Measurements from ENCODE around the gene CUBN. TPM values are rescaled to one million over a fixed set of nuclear protein-coding genes. Genes with fewer than 3 reads are reported as not detected.

The CUBN gene
- total RNA-seq, 2 donors from 2014 or later, result 2.6 to 3.6 TPM

GRCh38 chr10:17098012-17098411 lies 31.6 kb downstream of the CUBN start:
- WGBS, 2 donors, result 83 to 88% methylated on average over 3 of the region's 3 CpGs
- H3K4me1 ChIP-seq, result no peaks in the 10 kb centered on the region
- TF ChIP-seq POLR2A (IDR thresholded peaks at IDR 0.05) (no peak), CTCF (IDR thresholded peaks at IDR 0.05) (no peak)
- H3K27me3 ChIP-seq, result no peaks in the 10 kb centered on the region
- DNase-seq (no peak), ATAC-seq (no peak)
- intact Hi-C loops (cut with DNase I), result no loop called here
- no peak overlapping the region for H3K4me3 ChIP-seq
- H3K36me3 ChIP-seq (replicated peaks in 1 of 2; ENCODE audit: insufficient read depth in 1 of 2, low read depth in 2 of 2), result no peaks in the 10 kb centered on the region
- no peaks in the 10 kb centered on the region for H3K9me3 ChIP-seq
- no peak overlapping the region for H3K27ac ChIP-seq

GRCh38 chr10:17094844-17095243 lies 34.8 kb downstream of the CUBN start:
- no peaks in the 10 kb centered on the region for H3K27me3 ChIP-seq
- no peaks in the 10 kb centered on the region for H3K4me1 ChIP-seq
- H3K9me3 ChIP-seq, result no peaks in the 10 kb centered on the region
- H3K27ac ChIP-seq, result no peak overlapping the region
- no peak for DNase-seq
- H3K4me3 ChIP-seq, result no peak overlapping the region
- TF ChIP-seq POLR2A (IDR thresholded peaks at IDR 0.05), result no peak
- no peak for TF ChIP-seq CTCF (IDR thresholded peaks at IDR 0.05)
- H3K36me3 ChIP-seq (replicated peaks in 1 of 2; ENCODE audit: insufficient read depth in 1 of 2, low read depth in 2 of 2), result no peaks in the 10 kb centered on the region
- ATAC-seq, result no peak
- intact Hi-C loops (cut with DNase I), result no loop called here

- TF ChIP-seq POLR2A (IDR thresholded peaks at IDR 0.05), result no peak
- no peak for TF ChIP-seq CTCF (IDR thresholded peaks at IDR 0.05)
- WGBS, 2 donors, result 44 to 70% methylated on average over 5 of the region's 5 CpGs
- Histone ChIP-seq H3K27ac (no peak overlapping the region), H3K9me3 (no peaks in the 10 kb centered on the region), H3K27me3 (no peaks in the 10 kb centered on the region), H3K4me3 (no peak overlapping the region), H3K36me3 (replicated peaks in 1 of 2; ENCODE audit: insufficient read depth in 1 of 2, low read depth in 2 of 2) (no peaks in the 10 kb centered on the region), H3K4me1 (no peaks in the 10 kb centered on the region)
- ATAC-seq, result no peak
- no peak for DNase-seq
- intact Hi-C loops (cut with DNase I), result no loop called here
Observed at GRCh38 chr10:17092986-17093803, 36.4 kb downstream of the CUBN start.

GRCh38 chr10:17092216-17092944 lies 37.2 kb downstream of the CUBN start:
- H3K27me3 ChIP-seq, result no peaks in the 10 kb centered on the region
- TF ChIP-seq POLR2A (IDR thresholded peaks at IDR 0.05) (no peak), CTCF (IDR thresholded peaks at IDR 0.05) (no peak)
- intact Hi-C loops (cut with DNase I), result no loop called here
- no peak overlapping the region for H3K4me3 ChIP-seq
- H3K9me3 ChIP-seq, result no peaks in the 10 kb centered on the region
- DNase-seq (no peak), ATAC-seq (no peak)
- no peak overlapping the region for H3K27ac ChIP-seq
- 76 to 89% methylated on average over 4 of the region's 4 CpGs for WGBS, 2 donors
- no peaks in the 10 kb centered on the region for H3K4me1 ChIP-seq
- H3K36me3 ChIP-seq (replicated peaks in 1 of 2; ENCODE audit: insufficient read depth in 1 of 2, low read depth in 2 of 2), result no peaks in the 10 kb centered on the region
